ACHN (cell line): ENCODE measurements around the gene UPK1B.

Experiments used
- DNase-seq: peaks from one replicate; pipeline ENCODE4 v3.0.0-alpha.2; 2015
- in situ Hi-C: cut with HindIII; loops from 2 replicates; pipeline ENCODE4 v1.10.0; 2017; ENCODE audit warnings: low sequenced_read_pairs, low pct_ligation_motif_present, low pct_unique_long_range_greater_than_20kb

Gene UPK1B

GRCh38 chr3:119170821-119171220 is 2.6 kb upstream of the UPK1B start:
- no peak for DNase-seq
- in situ Hi-C loops: no loop called here

DNA sequence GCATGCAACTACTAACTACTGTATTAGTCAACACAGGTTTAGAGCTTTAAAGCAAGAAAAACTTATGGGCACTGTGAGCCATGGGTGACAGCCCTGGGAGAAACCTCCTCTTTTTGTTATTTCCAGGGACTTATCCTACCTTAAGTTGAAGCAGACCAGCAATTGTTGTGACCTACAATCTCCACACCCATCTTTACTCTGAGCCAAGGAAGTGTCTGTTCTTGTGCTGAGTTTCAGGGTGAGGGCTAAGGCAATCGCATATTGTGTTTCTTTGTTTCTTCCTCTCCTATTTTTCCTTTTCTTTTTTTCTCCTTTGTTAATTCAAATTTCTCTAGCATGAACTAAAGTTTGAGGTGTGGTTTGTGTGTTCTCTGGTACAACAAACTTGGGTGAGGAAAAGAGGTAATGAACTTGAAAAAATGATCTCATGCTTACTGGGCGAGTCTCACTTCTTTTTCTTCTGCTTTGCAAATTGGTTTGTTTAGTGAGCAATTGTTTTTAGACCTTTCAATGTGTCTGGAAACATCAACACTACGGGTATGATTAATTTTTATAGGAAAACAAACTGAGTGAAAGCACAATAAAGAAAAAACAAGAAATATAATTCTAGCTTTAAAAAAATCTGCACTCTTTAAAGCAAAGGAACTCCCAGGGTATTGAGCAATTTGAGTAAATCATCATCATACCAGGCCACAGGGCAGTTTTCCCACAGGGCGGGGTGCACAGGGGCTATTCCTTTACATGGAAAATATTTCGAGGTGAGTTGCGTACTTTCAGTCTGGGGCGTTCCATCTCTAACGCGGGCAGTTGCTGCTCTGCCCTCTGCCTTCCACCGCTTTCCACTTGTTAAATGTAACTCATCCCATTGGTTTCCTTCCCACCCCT is 2.7 kb downstream of the UPK1B start:
- DNase-seq: no peak
- in situ Hi-C loops: no loop called here

- DNase-seq: no peak
- in situ Hi-C loops: no loop called here
Measured at GRCh38 chr3:119176778-119177177, 3.4 kb downstream of the UPK1B start.

GRCh38 chr3:119177321-119177720 is 3.9 kb downstream of the UPK1B start:
- in situ Hi-C loops: no loop called here
- no peak for DNase-seq

- DNase-seq: no peak
- in situ Hi-C loops: no loop called here
Measured at GRCh38 chr3:119181765-119182164, 8.4 kb downstream of the UPK1B start.

- in situ Hi-C loops: no loop called here
Measured at GRCh38 chr3:119184111-119184510, 10.7 kb downstream of the UPK1B start.

GRCh38 chr3:119184796-119185570 is 11.6 kb downstream of the UPK1B start:
- peak; percentile 46 for DNase-seq
- in situ Hi-C loops: no loop called here

More at GRCh38 chr3:119184111-119184510, 10.7 kb downstream of the UPK1B start:
- no peak for DNase-seq

GRCh38 chr3:119187266-119187665 is 13.9 kb downstream of the UPK1B start:
- DNase-seq: no peak
- in situ Hi-C loops: no loop called here

DNA sequence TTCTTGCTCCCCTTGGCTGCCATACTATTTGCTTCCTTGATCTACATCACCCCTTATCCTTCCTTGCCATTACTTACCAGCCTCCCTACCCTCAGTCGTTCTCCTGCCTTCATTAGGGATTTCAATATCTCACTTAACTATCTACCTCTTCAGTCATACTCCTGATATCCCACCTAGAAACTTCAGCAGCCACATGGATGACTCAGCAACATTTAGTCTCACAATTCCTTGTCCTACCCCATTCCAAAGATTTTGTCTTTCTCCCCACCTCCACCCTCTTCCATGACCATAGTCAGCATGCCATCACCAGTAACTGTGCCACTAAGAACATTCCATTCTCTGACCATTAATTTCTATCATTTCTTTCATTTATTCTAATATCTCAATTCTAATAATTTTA is 18.4 kb downstream of the UPK1B start:
- DNase-seq: no peak

DNA sequence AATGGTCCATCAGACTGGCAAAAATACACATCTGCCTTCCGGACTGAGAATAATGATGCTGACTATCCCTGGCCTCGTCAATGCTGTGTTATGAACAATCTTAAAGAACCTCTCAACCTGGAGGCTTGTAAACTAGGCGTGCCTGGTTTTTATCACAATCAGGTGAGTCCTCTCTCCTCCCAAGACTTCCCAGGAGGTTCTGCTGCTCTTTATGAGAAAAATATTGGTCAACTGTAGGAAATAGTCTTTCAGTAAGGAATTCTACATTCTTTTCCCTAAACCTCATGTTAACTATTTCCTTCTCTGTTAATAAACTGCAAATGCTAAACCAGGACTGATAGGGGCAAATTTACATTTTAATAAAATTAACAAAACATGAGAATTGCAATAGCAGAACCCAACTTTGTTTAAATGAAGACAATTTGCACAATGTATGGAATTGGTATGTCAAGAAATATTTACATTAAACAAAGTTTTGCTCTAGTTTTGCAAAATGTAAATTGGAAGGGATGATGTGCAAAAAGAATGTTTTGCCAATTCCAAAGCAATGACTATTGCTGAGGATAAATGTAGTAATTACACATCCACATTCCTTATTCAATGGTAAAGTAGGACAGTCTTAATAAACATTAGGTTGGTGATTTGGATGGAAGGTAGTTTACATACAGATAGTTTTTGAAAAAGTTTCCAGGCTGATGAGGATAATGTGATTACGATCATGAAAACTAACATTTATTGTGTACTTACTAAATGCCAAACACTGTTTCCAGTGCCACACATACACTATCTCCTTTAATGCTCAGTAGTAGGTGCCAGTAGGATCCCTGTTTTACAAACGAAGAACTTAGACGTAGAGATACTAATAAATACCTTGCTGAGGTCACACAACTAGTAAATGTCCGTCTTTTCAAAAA is 21.1 kb downstream of the UPK1B start:
- in situ Hi-C loops: no loop called here
- DNase-seq: no peak

More for the DNA sequence above, 18.4 kb downstream of the UPK1B start:
- in situ Hi-C loops: no loop called here

DNA sequence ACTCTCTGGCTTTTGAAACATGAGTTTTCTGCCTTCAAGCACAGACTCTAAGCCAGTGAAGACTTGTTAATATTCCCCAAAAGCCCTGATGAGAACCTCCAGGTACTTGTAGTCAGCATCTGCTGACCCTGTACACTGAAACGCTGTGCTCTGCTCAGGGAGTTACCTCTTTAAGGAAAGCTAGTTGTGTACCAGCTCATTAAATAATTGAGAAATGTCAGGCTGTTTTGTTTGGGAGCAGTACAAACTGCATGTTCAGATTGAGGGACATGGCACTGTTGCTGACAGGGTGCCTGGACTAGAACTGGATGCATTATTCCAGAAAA is 21.7 kb downstream of the UPK1B start:
- in situ Hi-C loops: no loop called here
- no peak for DNase-seq

DNA sequence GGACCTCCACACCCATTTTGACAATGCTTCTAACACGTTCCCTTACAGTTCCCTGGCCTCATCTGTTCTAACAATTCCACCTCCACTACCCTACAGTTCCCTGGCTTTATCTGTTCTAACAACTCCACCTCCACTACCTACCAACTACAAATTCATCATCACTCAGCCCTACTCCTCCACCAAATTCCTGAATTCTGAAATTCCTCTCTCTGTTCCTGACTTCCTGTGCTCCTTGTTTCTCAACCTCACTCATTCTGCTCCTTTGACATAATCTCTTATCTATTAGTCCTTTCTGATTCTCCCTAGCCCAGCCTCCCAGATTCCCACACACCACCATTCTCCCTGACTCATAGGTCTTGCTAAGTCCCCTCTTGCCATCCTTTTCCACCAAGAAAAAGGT is 22.5 kb downstream of the UPK1B start:
- in situ Hi-C loops: no loop called here
- no peak for DNase-seq

- in situ Hi-C loops: no loop called here
- no peak for DNase-seq
Measured at GRCh38 chr3:119205209-119205608, 31.8 kb downstream of the UPK1B start.

DNA sequence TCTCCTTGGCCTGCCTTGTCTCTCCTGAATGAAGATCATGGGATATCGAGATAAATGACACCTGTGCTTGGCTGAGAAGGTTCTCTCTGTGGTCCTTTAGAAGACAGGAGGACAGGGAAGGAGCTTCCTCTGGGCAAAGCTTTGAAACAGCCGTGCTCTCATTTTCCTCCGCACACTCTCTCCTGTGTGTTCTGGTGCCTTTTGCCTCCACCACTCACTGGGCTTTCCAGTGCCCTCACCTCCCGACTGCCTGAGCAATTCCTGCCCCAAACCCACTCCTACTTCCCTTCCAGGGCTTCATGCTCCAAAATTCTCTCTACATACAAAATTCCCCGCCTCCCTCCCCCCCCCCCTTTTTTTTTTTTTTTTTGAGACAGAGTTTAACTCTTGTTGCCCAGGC is 32.3 kb downstream of the UPK1B start:
- no peak for DNase-seq
- in situ Hi-C loops: no loop called here

- in situ Hi-C loops: no loop called here
- DNase-seq: no peak
Measured at GRCh38 chr3:119206611-119207511, 33.5 kb downstream of the UPK1B start.

DNA sequence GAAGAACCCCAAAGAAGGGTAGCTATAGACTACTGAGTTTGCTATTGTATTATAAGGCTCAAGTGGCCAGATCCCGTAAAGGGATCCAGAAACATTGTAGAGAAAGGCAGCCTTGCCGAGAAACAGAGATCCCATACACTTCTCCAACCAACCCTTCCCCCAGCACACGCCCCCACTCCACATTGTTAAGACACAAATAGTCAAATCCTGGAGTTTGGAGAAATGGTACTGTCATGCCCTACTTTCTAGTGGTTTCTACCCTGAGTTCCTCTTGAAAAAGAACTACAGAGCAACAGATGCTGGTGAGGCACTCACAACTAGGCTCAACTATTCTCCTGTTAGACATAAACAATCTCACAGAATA is 34.1 kb downstream of the UPK1B start:
- in situ Hi-C loops: no loop called here
- no peak for DNase-seq

GRCh38 chr3:119211193-119211592 is 37.8 kb downstream of the UPK1B start:
- peak; percentile 62 for DNase-seq
- in situ Hi-C loops: no loop called here

DNA sequence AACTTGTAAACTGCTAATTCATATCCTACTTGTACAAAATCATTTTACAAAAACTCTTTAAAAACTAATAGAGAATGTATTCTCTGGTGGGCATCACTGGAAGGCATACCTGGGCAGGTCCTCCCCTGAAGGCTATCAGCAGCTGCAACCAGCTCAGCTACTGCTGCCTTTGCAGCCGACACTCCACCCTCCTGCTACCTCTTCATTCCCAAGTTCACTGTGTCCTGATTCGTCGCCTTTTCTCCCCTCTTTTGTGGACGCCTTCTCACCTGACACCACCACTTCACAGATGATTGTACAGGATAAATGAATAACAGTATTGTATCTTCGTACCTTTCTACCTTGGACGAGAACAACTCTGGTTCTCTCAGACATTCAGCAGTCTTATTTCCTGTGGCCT is 38.4 kb downstream of the UPK1B start:
- no peak for DNase-seq
- in situ Hi-C loops: no loop called here
